Endothelial cell of umbilical vein (primary cell): ENCODE data around the gene RIPOR3. TPM values are rescaled to one million over a fixed set of nuclear protein-coding genes. Genes with fewer than 3 reads are reported as not detected.

Experiments used
- BruUV-seq: library from RNA; stranded (reverse); fragments of 400-500 nt; replicated peaks from 2 replicates; lab custom pipeline; 2021; lab: Mats Ljungman, UMichigan
- CTCF ChIA-PET: fragments of 300-600, 350-600 bp; sonication (Branson Sonifier 250); formaldehyde crosslinking; loops from one replicate; lab custom pipeline; 2021; ENCODE audit warnings: antibody characterized with exemption, inconsistent platforms; lab: Charles Lee
- POLR2A ChIA-PET: fragments of 300-600, 350-600 bp; sonication (Branson Sonifier 250); formaldehyde crosslinking; loops from one replicate; lab custom pipeline; 2021; ENCODE audit warnings: antibody characterized with exemption, inconsistent platforms; lab: Charles Lee
- DNase-seq: peaks from one replicate; pipeline ENCODE4 v3.0.0-alpha.2; 2011; ENCODE audit warnings: low read depth, low spot score
- FAIRE-seq: peaks from 2 replicates; lab custom pipeline; 2011; peaks lifted over from hg19 to GRCh38; lab: Jason Lieb, UNC
- H2AFZ ChIP-seq: 2 replicates; pipeline ENCODE4 v1.6.0; 2012; ENCODE audit warnings: low read depth, low read length, control low read depth, inconsistent platforms
- H3K27ac ChIP-seq: 2 replicates; pipeline ENCODE4 v1.5.1; 2011; ENCODE audit warnings: low read depth, mild to moderate bottlenecking, control low read depth, low read length, moderate library complexity; ENCODE audit not compliant: insufficient read depth
- H3K27me3 ChIP-seq, 2 experiments: 2 replicates each; pipeline versions ENCODE4 v1.6.0 to v1.6.1; 2011; ENCODE audit warnings: low read length in 2 of 2, mixed read lengths in 1 of 2; ENCODE audit not compliant: control insufficient read depth in 2 of 2, insufficient read depth in 2 of 2
- H3K36me3 ChIP-seq, 2 experiments: 2 replicates in 1 of 2; 3 replicates in 1 of 2; pipeline ENCODE4 v1.5.1; 2011; ENCODE audit warnings: low read length in 2 of 2, mild to moderate bottlenecking in 1 of 2, moderate library complexity in 1 of 2; ENCODE audit not compliant: control insufficient read depth in 2 of 2, insufficient read depth in 2 of 2; ENCODE audit errors: extremely low read depth in 1 of 2
- H3K4me1 ChIP-seq: 3 replicates; pipeline ENCODE4 v1.5.1; 2011; ENCODE audit warnings: mild to moderate bottlenecking, low read length; ENCODE audit not compliant: control insufficient read depth, insufficient read depth; ENCODE audit errors: extremely low read depth
- H3K4me2 ChIP-seq: 2 replicates; pipeline ENCODE4 v1.6.1; 2011; ENCODE audit warnings: low read length, control low read depth, mixed read lengths; ENCODE audit not compliant: insufficient read depth
- H3K4me3 ChIP-seq, 3 experiments: fragments of 200-600 bp in 1 of 3; sonication (generic), shearing (Covaris generic) in 1 of 3; replicated peaks in 1 of 3; 2 replicates each; pipeline ENCODE4 v1.5.1; 2011 to 2016; ENCODE audit warnings: control low read depth in 3 of 3, low read length in 3 of 3, mild to moderate bottlenecking in 2 of 3, inconsistent platforms in 1 of 3, low read depth in 1 of 3, moderate library complexity in 1 of 3; ENCODE audit not compliant: insufficient read depth in 1 of 3
- H3K79me2 ChIP-seq: 2 replicates; pipeline ENCODE4 v1.6.0; 2012; ENCODE audit warnings: low read length, inconsistent platforms; ENCODE audit not compliant: control insufficient read depth, insufficient read depth
- H3K9ac ChIP-seq: replicated peaks from 2 replicates; pipeline ENCODE3; 2011; ENCODE audit warnings: low read length, control low read depth; ENCODE audit not compliant: insufficient read depth; ENCODE audit errors: extremely low read depth
- H3K9me1 ChIP-seq: replicated peaks from 3 replicates; pipeline ENCODE4 v1.6.0; 2011; ENCODE audit warnings: mild to moderate bottlenecking, low read length; ENCODE audit not compliant: control insufficient read depth, insufficient read depth; ENCODE audit errors: extremely low read depth
- H3K9me3 ChIP-seq: replicated peaks from 2 replicates; pipeline ENCODE4 v1.5.1; 2012; ENCODE audit warnings: low read length, inconsistent platforms; ENCODE audit not compliant: control insufficient read depth, insufficient read depth
- H4K20me1 ChIP-seq: replicated peaks from 2 replicates; pipeline ENCODE3; 2011; ENCODE audit warnings: mild to moderate bottlenecking, low read length; ENCODE audit not compliant: control insufficient read depth, insufficient read depth; ENCODE audit errors: extremely low read depth
- CTCF ChIP-seq, 2 donors: IDR thresholded peaks; 1 replicate in 1 of 2; 2 replicates in 1 of 2; pipeline ENCODE4 v1.5.1; 2011; ENCODE audit warnings: low read length in 2 of 2, mild to moderate bottlenecking in 2 of 2, moderate library complexity in 2 of 2, control low read depth in 1 of 2, inconsistent platforms in 1 of 2, low read depth in 1 of 2; ENCODE audit not compliant: insufficient read depth in 1 of 2; ENCODE audit errors: extremely low read depth in 1 of 2
- EZH2 ChIP-seq: IDR thresholded peaks from 2 replicates; pipeline ENCODE4 v1.6.1; 2012; ENCODE audit warnings: borderline replicate concordance, low read depth, mild to moderate bottlenecking, moderate library complexity, low read length, inconsistent platforms; ENCODE audit not compliant: severe bottlenecking
- FOS ChIP-seq: IDR thresholded peaks from 2 replicates; pipeline ENCODE4 v1.6.1; 2011; ENCODE audit warnings: mild to moderate bottlenecking, low read length, moderate library complexity, borderline replicate concordance; ENCODE audit not compliant: insufficient read depth
- GATA2 ChIP-seq: IDR thresholded peaks from 2 replicates; pipeline ENCODE4 v1.7.0; 2011; ENCODE audit warnings: low read depth, mild to moderate bottlenecking, moderate library complexity, mixed read lengths, low read length; ENCODE audit not compliant: insufficient read length, insufficient read depth
- JUN ChIP-seq: IDR thresholded peaks from 2 replicates; pipeline ENCODE4 v1.6.1; 2011; ENCODE audit warnings: borderline replicate concordance, low read depth; ENCODE audit not compliant: insufficient read length, insufficient read depth
- MAX ChIP-seq: IDR thresholded peaks from 2 replicates; pipeline ENCODE4 v1.6.1; 2011; ENCODE audit not compliant: insufficient read depth, insufficient read length
- MYC ChIP-seq: IDR thresholded peaks from one replicate; pipeline ENCODE4 v1.6.1; 2011; ENCODE audit warnings: mild to moderate bottlenecking, low read depth, low read length
- POLR2A ChIP-seq: IDR thresholded peaks from 2 replicates; pipeline ENCODE4 v1.6.1; 2012; ENCODE audit warnings: low read depth, mild to moderate bottlenecking, control low read depth, low read length
- POLR2AphosphoS5 ChIP-seq: IDR thresholded peaks from 2 replicates; pipeline ENCODE4 v1.6.1; 2012; ENCODE audit warnings: low read depth, mild to moderate bottlenecking, control low read depth, low read length, moderate library complexity; ENCODE audit not compliant: insufficient read depth
- dilution Hi-C: fragments of 300-500 bp; cut with MboI; formaldehyde crosslinking; loops from one replicate; pipeline ENCODE4 v1.15.0; 2019; ENCODE audit warnings: low sequenced_read_pairs; ENCODE audit not compliant: extremely low pct_ligation_motif_present
- intact Hi-C: fragments of 100-400 bp; cut with micrococcal nuclease; formaldehyde crosslinking; loops from one replicate; pipeline ENCODE4 v1.10.0; 2022
- polyA plus RNA-seq, 4 experiments: library from polyadenylated mRNA; depleted of rRNA in 3 of 4; stranded (reverse) in 3 of 4; unstranded in 1 of 4; fragments of >200 nt; gene quantifications; 2 replicates each; pipeline versions ENCODE4 v1.2.1 to v1.2.3, GENCODE V29; 2011 to 2012; ENCODE audit warnings: missing spikeins in 1 of 4
- total RNA-seq: library from RNA; stranded (reverse); gene quantifications from 2 replicates; pipeline ENCODE4 v1.2.3, GENCODE V29; 2021

RIPOR3 gene
- total and polyA plus RNA-seq, 2 donors (not counting 3 experiments of a cell fraction or from before 2014, with no cell fraction given), result not detected

GRCh38 chr20:50721881-50722281 lies 30.5 kb upstream of the RIPOR3 start:
- Histone ChIP-seq H3K4me3 (no peak overlapping the region), H3K27me3 (peaks cover 3 to 9% of the 10 kb centered on the region in 2 experiments), H3K9me3 (no peaks in the 10 kb centered on the region), H4K20me1 (no peaks in the 10 kb centered on the region), H3K36me3 (no peaks in the 10 kb centered on the region), H3K4me2 (no peak overlapping the region), H3K9ac (no peak overlapping the region), H3K79me2 (no peaks in the 10 kb centered on the region), H2AFZ (no peak overlapping the region), H3K4me1 (no peaks in the 10 kb centered on the region), H3K9me1 (no peaks in the 10 kb centered on the region), H3K27ac (no peak overlapping the region)
- no peak for FAIRE-seq
- ChIA-PET POLR2A (interaction anchor here (0.7 kb wide), 1 partner anchor 18 kb away, joined by 3 read pairs; no protein-coding TSS in a partner anchor), CTCF (interaction anchor here (0.7 to 1.1 kb wide), 3 partner anchors 23 to 29 kb away, joined by 3 to 5 read pairs (median 4); no protein-coding TSS in a partner anchor)
- DNase-seq, result no peak
- intact Hi-C loops (no loop called here), dilution Hi-C loops (no loop called here)
- TF ChIP-seq POLR2A, result no peak
- TF ChIP-seq POLR2AphosphoS5, result no peak
- TF ChIP-seq FOS, result no peak
- TF ChIP-seq MYC, result no peak
- no peak for TF ChIP-seq GATA2
- no peak for TF ChIP-seq MAX
- no peak for TF ChIP-seq JUN
- TF ChIP-seq EZH2, result no peak
- no peak for TF ChIP-seq CTCF (IDR thresholded peaks at IDR 0.05; ENCODE audit: extremely low read depth in 1 of 2, insufficient read depth in 1 of 2, low read depth in 1 of 2, low read length in 2 of 2)
- no TSS peak for BruUV-seq
